Esophagus squamous epithelium (tissue), 5 donors: ENCODE results near the gene PRKCE. TPM values are rescaled to one million over a fixed set of nuclear protein-coding genes. Genes with fewer than 3 reads are reported as not detected.

Experiments
- DNase-seq: peaks from one replicate; lab custom pipeline; 2025; lab: John Stamatoyannopoulos, UW
- H3K27ac ChIP-seq, 4 donors: fragments of 200-600 bp; sonication (generic); one replicate each; pipeline ENCODE4 v1.5.1; 2016 to 2019; ENCODE audit warnings: mild to moderate bottlenecking in 1 of 4
- H3K27me3 ChIP-seq, 4 donors: fragments of 200-600 bp; sonication (generic); 1 replicate in 3 of 4; 2 replicates in 1 of 4; pipeline versions ENCODE4 v1.5.1 to v1.6.0; 2017 to 2021; ENCODE audit warnings: antibody characterized with exemption in 1 of 4
- H3K36me3 ChIP-seq, 3 donors: fragments of 200-600 bp; sonication (generic); one replicate each; pipeline ENCODE4 v1.5.1; 2016 to 2019
- H3K4me1 ChIP-seq, 3 donors: fragments of 200-600 bp; sonication (generic); one replicate each; pipeline ENCODE4 v1.5.1; 2017 to 2019
- H3K4me3 ChIP-seq, 4 donors: fragments of 200-600 bp; sonication (generic); 1 replicate in 3 of 4; 2 replicates in 1 of 4; pipeline ENCODE4 v1.5.1; 2016 to 2019; ENCODE audit warnings: mild to moderate bottlenecking in 2 of 4, moderate library complexity in 1 of 4
- H3K9me3 ChIP-seq, 3 donors: fragments of 200-600 bp; sonication (generic); one replicate each; pipeline ENCODE4 v1.5.1; 2016 to 2019
- CTCF ChIP-seq, 6 experiments: fragments of 450-650 bp in 4 of 6; fragments of 200-600 bp in 2 of 6; sonication (generic) in 2 of 6; IDR thresholded peaks; one replicate each; pipeline ENCODE4 v1.5.1; 2016 to 2019; ENCODE audit warnings: antibody characterized with exemption in 6 of 6, mild to moderate bottlenecking in 4 of 6, moderate library complexity in 4 of 6
- POLR2A ChIP-seq, 4 donors: fragments of 450-650 bp; IDR thresholded peaks; one replicate each; pipeline ENCODE4 v1.6.1; 2017; ENCODE audit warnings: antibody characterized with exemption in 4 of 4, mild to moderate bottlenecking in 4 of 4, moderate library complexity in 3 of 4
- WGBS, 2 donors: methylation state at CpG; one replicate each; pipeline ENCODE4 v1.1.5; 2018; 5-methylcytosine and 5-hydroxymethylcytosine counted together
- intact Hi-C: fragments of 100-400 bp; cut with DNase I; formaldehyde crosslinking; loops from one replicate; pipeline ENCODE4 v1.15.0; 2022
- total RNA-seq, 4 donors: library from RNA; depleted of rRNA; stranded (reverse); fragments of >200 nt; gene quantifications; one replicate each; pipeline ENCODE4 v1.1.0, GENCODE V29; 2016
- donor health status: DM: yes; HTN: yes; CAD: no.

The PRKCE gene
- total RNA-seq, 4 donors from 2014 or later, result 6.5 to 13.7 (median 9.9) TPM

DNA sequence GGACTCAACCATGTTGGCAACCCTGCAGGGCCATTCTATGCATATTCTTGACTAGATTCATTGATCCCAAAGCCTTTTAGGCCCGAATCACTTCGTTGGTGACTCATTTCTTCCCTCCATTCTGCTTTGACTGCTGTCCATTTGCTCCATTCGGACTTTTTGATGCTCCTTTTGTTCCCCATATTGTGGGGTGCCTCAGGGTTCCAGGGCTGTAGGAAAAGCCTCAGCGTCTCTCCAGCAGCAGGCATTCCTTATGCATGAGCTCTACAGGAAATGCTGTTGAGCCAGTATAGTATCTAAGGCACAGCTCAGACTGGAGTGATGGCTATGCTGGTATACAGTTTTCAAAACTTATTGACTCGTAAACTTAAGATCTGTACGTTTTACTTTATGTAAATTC is 292.6 kb downstream of the PRKCE start:
- no peaks in the 10 kb centered on the region for H3K9me3 ChIP-seq
- no peak overlapping the region for H3K4me3 ChIP-seq
- TF ChIP-seq POLR2A (IDR thresholded peaks at IDR 0.05), result no peak
- no peak for TF ChIP-seq CTCF (IDR thresholded peaks at IDR 0.05)
- 73 to 80% methylated on average over 6 of the region's 6 CpGs for WGBS, 2 donors
- DNase-seq, result no peak
- peaks cover 0 to 29% (median 6%) of the 10 kb centered on the region in 3 donors for H3K4me1 ChIP-seq
- H3K27ac ChIP-seq, result no peak overlapping the region
- intact Hi-C loops, result no loop called here
- H3K27me3 ChIP-seq, result no peaks in the 10 kb centered on the region
- H3K36me3 ChIP-seq, result no peaks in the 10 kb centered on the region

- intact Hi-C loops, result no loop called here
- H3K27ac ChIP-seq, result no peak overlapping the region
- H3K36me3 ChIP-seq, result no peaks in the 10 kb centered on the region
- no peak for TF ChIP-seq CTCF (IDR thresholded peaks at IDR 0.05)
- TF ChIP-seq POLR2A (IDR thresholded peaks at IDR 0.05), result no peak
- no peak for DNase-seq
- H3K4me3 ChIP-seq, result no peak overlapping the region
- peaks cover 0 to 18% (median 0%) of the 10 kb centered on the region in 3 donors for H3K4me1 ChIP-seq
- WGBS, 2 donors, result 86 to 87% methylated on average over 9 of the region's 9 CpGs
- H3K9me3 ChIP-seq, result no peaks in the 10 kb centered on the region
- no peaks in the 10 kb centered on the region for H3K27me3 ChIP-seq
Measured at GRCh38 chr2:45945302-45945717, 293.8 kb downstream of the PRKCE start.

- Histone ChIP-seq H3K9me3 (no peaks in the 10 kb centered on the region), H3K27ac (no peak overlapping the region), H3K36me3 (no peaks in the 10 kb centered on the region), H3K27me3 (no peaks in the 10 kb centered on the region), H3K4me3 (no peak overlapping the region), H3K4me1 (peaks cover 0 to 19% (median 0%) of the 10 kb centered on the region in 3 donors)
- intact Hi-C loops, result no loop called here
- TF ChIP-seq CTCF (IDR thresholded peaks at IDR 0.05) (no peak), POLR2A (IDR thresholded peaks at IDR 0.05) (no peak)
- DNase-seq, result no peak
- WGBS, 2 donors, result 87 to 89% methylated on average over 3 of the region's 3 CpGs
Measured at GRCh38 chr2:45946023-45946422, 294.5 kb downstream of the PRKCE start.

GRCh38 chr2:45950606-45951005 is 299.1 kb downstream of the PRKCE start:
- Histone ChIP-seq H3K36me3 (no peaks in the 10 kb centered on the region), H3K4me1 (peaks cover 0 to 9% (median 0%) of the 10 kb centered on the region in 3 donors), H3K27ac (no peak overlapping the region), H3K9me3 (no peaks in the 10 kb centered on the region), H3K4me3 (no peak overlapping the region), H3K27me3 (no peaks in the 10 kb centered on the region)
- WGBS, 2 donors, result 81 to 86% methylated on average over 5 of the region's 5 CpGs
- DNase-seq, result no peak
- TF ChIP-seq CTCF (IDR thresholded peaks at IDR 0.05) (no peak), POLR2A (IDR thresholded peaks at IDR 0.05) (no peak)
- intact Hi-C loops, result no loop called here

DNA sequence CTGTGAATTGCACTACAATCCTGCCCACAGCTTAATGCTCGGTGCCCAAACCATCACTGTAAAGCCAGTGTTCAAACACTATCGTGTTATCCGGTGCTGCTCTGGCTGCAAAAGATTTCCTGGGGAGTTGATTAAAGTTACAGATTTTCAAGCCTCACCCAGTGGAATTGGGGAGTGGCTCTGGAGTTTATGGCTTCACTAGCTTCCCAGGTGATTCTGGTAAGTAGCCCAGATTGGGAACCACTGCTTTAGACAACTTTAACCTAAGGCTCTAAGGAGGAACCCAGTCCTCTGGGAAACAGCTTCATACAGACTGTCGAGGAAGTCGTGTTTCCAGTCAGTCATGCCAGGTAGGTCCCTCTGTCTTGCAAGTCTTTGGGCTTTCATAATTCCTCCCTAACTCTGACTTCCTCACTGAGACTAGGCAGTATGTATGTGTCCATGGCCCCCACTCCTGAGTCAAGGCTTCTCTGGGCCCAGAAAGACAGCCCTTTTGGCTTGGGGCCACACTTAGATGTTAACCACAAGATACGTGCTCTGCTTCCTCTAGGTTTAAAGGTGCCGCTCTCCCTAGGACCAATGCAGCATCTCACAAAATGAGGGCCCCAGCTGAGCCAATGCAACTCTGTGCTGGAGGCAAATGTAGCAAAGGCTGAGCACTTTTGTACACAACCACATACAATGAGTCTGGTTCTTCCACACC is 299.7 kb downstream of the PRKCE start:
- Histone ChIP-seq H3K36me3 (no peaks in the 10 kb centered on the region), H3K4me1 (peaks cover 0 to 9% (median 0%) of the 10 kb centered on the region in 3 donors), H3K4me3 (no peak overlapping the region), H3K27ac (no peak overlapping the region), H3K27me3 (no peaks in the 10 kb centered on the region), H3K9me3 (no peaks in the 10 kb centered on the region)
- DNase-seq, result no peak
- intact Hi-C loops, result no loop called here
- TF ChIP-seq CTCF (IDR thresholded peaks at IDR 0.05), result no peak
- TF ChIP-seq POLR2A (IDR thresholded peaks at IDR 0.05), result no peak
- WGBS, 2 donors, result 81 to 91% methylated on average over 4 to 7 of the region's 7 CpGs
